ENCODE results near the gene MSH2.

The MSH2 gene

DNA sequence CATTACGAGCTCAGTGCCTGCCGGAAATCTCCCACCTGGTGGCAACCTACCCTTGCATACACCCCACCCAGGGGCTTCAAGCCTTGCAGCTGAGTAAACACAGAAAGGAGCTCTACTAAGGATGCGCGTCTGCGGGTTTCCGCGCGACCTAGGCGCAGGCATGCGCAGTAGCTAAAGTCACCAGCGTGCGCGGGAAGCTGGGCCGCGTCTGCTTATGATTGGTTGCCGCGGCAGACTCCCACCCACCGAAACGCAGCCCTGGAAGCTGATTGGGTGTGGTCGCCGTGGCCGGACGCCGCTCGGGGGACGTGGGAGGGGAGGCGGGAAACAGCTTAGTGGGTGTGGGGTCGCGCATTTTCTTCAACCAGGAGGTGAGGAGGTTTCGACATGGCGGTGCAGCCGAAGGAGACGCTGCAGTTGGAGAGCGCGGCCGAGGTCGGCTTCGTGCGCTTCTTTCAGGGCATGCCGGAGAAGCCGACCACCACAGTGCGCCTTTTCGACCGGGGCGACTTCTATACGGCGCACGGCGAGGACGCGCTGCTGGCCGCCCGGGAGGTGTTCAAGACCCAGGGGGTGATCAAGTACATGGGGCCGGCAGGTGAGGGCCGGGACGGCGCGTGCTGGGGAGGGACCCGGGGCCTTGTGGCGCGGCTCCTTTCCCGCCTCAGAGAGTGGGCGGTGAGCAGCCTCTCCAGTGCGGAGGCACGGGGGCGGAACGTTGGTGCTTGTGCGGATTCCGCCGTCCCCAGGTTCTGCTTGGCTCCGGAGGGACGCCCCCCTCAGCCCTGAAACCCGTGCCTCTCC lies at the start of gene MSH2:
MSH2 (plus strand) TSS at position 352 of the 804 bp plus-strand sequence; CDS start at position 388, 36 bp downstream.
- DNase-seq (ENCODE audit: low read depth): peak; percentile 84
- peak within 1 kb of the TSS; percentile 92 for H3K4me3 ChIP-seq (ENCODE audit: low read length)
- TF ChIP-seq, protein P1, sequence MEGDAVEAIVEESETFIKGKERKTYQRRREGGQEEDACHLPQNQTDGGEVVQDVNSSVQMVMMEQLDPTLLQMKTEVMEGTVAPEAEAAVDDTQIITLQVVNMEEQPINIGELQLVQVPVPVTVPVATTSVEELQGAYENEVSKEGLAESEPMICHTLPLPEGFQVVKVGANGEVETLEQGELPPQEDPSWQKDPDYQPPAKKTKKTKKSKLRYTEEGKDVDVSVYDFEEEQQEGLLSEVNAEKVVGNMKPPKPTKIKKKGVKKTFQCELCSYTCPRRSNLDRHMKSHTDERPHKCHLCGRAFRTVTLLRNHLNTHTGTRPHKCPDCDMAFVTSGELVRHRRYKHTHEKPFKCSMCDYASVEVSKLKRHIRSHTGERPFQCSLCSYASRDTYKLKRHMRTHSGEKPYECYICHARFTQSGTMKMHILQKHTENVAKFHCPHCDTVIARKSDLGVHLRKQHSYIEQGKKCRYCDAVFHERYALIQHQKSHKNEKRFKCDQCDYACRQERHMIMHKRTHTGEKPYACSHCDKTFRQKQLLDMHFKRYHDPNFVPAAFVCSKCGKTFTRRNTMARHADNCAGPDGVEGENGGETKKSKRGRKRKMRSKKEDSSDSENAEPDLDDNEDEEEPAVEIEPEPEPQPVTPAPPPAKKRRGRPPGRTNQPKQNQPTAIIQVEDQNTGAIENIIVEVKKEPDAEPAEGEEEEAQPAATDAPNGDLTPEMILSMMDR (conservative IDR thresholded peaks at IDR 0.05; ENCODE audit: low read length): no peak

DNA sequence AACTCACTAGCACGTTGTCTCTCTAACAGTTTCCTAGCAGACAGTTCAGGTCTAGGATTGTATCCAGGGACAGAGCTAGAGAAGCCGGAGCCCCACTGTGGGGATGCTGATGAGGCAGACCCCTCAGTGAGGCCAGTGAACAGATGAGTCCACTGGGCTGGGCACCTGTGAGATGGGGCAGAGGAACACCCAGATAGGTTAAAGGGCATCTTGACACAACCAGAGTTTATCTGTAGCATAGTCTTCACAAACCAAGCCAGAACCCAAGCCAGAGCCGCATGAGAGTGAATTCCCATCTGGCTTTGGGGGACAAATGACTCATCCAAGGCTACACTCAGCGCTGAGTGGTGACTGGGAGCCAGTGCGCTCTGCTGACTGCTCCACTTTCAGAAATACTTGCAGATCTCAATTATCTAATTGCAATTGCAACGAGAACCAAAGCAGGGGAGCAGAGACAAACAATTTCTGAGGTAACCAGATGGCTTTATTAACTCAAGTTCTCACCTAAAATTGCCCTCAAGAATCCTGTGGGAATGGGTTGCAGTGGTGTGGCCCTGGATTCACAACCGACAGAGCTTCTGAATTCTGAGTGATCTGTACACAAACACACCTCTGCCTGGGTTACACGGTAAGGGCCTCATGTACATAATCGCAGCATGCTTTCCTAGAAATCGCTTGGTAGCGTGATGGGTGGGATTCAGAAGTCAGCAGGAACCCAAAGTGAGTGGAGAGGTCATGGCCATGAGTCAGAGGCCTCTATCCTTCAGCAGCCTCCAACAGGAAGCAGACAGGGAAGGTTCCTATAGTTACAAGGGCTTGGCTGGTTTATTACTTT lies 48.7 kb upstream of the MSH2 start:
- DNase-seq (ENCODE audit: low read depth): peak; percentile 17
- TF ChIP-seq, protein P1 (conservative IDR thresholded peaks at IDR 0.05; ENCODE audit: low read length): no peak
- H3K4me3 ChIP-seq (ENCODE audit: low read length): no peak overlapping the region

DNA sequence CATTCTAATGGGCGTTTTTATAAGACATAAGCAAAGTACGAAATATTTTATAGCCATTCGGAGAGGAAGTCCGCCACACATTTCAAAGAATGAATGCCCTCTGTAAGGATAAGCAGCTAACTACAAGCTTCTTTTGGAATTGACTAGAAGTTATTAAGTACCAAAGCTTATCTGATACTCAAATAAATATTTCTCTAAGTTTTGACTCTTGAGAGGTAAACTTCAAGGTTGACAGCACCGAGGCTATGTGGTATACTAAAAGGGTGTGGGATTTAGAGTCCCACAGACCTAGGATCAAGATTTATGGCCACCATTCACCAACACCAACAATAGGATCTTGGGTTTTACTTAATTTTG lies 48.1 kb upstream of the MSH2 start:
- no peak for DNase-seq (ENCODE audit: low read depth)
- TF ChIP-seq, protein P1 (conservative IDR thresholded peaks at IDR 0.05; ENCODE audit: low read length): no peak
- no peak overlapping the region for H3K4me3 ChIP-seq (ENCODE audit: low read length)

DNA sequence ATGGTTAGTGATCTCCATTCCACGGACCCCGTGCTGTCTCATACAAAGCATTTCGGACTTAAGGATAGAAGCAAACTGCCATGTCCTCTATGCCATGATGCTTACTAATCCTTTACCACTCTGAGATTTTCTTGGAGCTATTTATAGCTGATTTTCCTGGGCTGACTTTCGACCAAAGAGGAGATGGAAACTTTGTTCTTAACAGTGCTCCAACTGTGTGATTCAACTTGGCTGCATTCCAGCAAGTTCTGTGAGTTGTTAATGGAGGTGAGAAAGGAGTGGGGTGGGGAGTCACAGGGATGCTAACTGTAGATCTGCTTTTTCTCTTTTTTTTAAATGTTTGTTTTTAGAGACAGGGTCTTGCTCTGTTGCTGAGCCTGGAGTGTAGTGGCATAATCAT lies 45.5 kb upstream of the MSH2 start:
- TF ChIP-seq, protein P1 (conservative IDR thresholded peaks at IDR 0.05; ENCODE audit: low read length): no peak

DNA sequence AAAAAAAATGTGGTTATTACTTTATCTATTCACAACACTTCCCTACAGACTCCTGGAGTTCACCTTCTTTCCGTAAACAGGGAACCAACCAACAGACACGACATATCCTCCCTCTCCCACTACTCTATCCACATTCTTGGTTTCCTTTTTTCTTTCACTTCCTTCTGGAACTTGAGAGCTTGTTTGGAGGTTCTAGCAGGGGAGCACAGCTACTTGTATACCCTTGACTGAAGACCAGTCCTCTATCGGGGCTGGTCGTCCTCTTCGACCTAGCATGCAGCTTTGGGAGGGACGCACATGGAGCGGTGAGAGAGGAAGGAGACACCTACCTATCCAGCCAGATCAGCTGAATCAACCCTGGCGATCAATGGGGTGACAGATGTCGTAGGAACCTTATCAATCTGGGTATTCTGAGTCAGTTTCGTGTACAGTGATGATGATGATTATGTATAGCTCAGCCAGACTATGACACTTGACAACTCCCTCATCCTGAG lies 43.5 kb upstream of the MSH2 start:
- TF ChIP-seq, protein P1 (conservative IDR thresholded peaks at IDR 0.05; ENCODE audit: low read length): no peak
- no peak for DNase-seq (ENCODE audit: low read depth)
- no peak overlapping the region for H3K4me3 ChIP-seq (ENCODE audit: low read length)

More for the DNA sequence above, 45.5 kb upstream of the MSH2 start:
- DNase-seq (ENCODE audit: low read depth): peak; percentile 37
- no peak overlapping the region for H3K4me3 ChIP-seq (ENCODE audit: low read length)

DNA sequence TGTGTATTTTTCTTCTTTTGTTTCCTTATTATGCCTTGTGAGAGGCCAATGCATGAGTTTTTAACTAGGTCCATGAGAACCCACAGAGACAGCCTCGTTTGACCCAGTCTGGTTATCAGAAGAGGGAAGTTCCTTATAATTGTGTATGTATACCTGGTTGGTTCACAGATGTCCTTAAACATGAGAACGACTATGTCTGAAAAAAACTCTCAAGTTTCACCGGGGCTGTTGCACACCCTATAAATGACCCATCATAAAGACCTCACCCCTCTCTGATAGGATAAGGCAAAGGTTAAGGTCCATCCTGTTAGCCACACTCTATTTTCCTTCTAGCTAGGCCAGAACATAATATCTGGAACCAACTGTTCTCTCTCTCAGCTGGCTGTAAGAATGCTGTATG lies 42.7 kb upstream of the MSH2 start:
- DNase-seq (ENCODE audit: low read depth): no peak

More for the DNA sequence above, 42.7 kb upstream of the MSH2 start:
- TF ChIP-seq, protein P1 (conservative IDR thresholded peaks at IDR 0.05; ENCODE audit: low read length): no peak
- H3K4me3 ChIP-seq (ENCODE audit: low read length): no peak overlapping the region
